K562 (cell line): ENCODE data around the gene STUB1. TPM values are rescaled to one million over a fixed set of nuclear protein-coding genes. Genes with fewer than 3 reads are reported as not detected.

Experiments used
- BHLHE40 ChIP-seq: IDR thresholded peaks from 2 replicates; pipeline ENCODE4 v1.6.1; 2011; ENCODE audit warnings: low read length, improper control_type of control experiment
- CTBP1 ChIP-seq: fragments of 450-650 bp; IDR thresholded peaks from 2 replicates; pipeline ENCODE4 v1.6.1; 2016; ENCODE audit warnings: borderline replicate concordance
- DPF2 ChIP-seq: fragments of 450-650 bp; IDR thresholded peaks from 2 replicates; pipeline ENCODE4 v1.6.1; 2016
- E2F3 ChIP-seq: fragments of 250-450 bp; sonication (Bioruptor Pico); IDR thresholded peaks from 2 replicates; pipeline ENCODE4 v1.4.0; 2020; ENCODE audit warnings: mild to moderate bottlenecking
- ERF ChIP-seq: fragments of 450-650 bp; formaldehyde crosslinking; IDR thresholded peaks from 2 replicates; pipeline ENCODE4 v1.4.0; 2020; ENCODE audit warnings: mild to moderate bottlenecking, mixed read lengths
- FOXM1 ChIP-seq, 2 experiments: fragments of 450-650 bp in 1 of 2; sonication (generic) in 1 of 2; formaldehyde crosslinking in 1 of 2; IDR thresholded peaks; 2 replicates each; pipeline versions ENCODE4 v1.6.1 to v1.9.0; 2017 to 2022; ENCODE audit warnings: low read depth in 2 of 2, mild to moderate bottlenecking in 2 of 2, missing genetic modification reagents in 1 of 2, moderate library complexity in 1 of 2
- FOXP1 ChIP-seq: sonication (generic); formaldehyde crosslinking; IDR thresholded peaks from 2 replicates; pipeline ENCODE4 v1.8.0; 2022; ENCODE audit warnings: mild to moderate bottlenecking, missing genetic modification reagents
- RBFOX2 ChIP-seq: fragments of 200-400 bp; formaldehyde crosslinking; IDR thresholded peaks from 2 replicates; pipeline ENCODE4 v1.6.1; 2017; ENCODE audit warnings: low read depth, mild to moderate bottlenecking, low read length, moderate library complexity
- SIN3A ChIP-seq, 2 experiments: fragments of 150-350 bp in 1 of 2; IDR thresholded peaks; 2 replicates each; pipeline ENCODE4 v1.6.1; 2011 to 2016; ENCODE audit warnings: borderline replicate concordance in 2 of 2, low read depth in 2 of 2, low read length in 2 of 2, mild to moderate bottlenecking in 2 of 2, moderate library complexity in 2 of 2; ENCODE audit not compliant: control insufficient read depth in 1 of 2
- SRSF7 ChIP-seq: fragments of 200-400 bp; formaldehyde crosslinking; optimal IDR thresholded peaks from 2 replicates; pipeline ENCODE3; 2017; ENCODE audit warnings: mild to moderate bottlenecking, low read depth, low read length
- ZFX ChIP-seq: sonication (generic); formaldehyde crosslinking; IDR thresholded peaks from 2 replicates; pipeline ENCODE4 v1.8.0; 2022; ENCODE audit warnings: mild to moderate bottlenecking, missing genetic modification reagents, moderate library complexity
- polyA plus RNA-seq, 8 experiments: library from polyadenylated mRNA; depleted of rRNA in 4 of 8; stranded (reverse) in 5 of 8; unstranded in 3 of 8; fragments of >200 nt; fragmentation: Nextera tagmentation in 2 of 8; fragmentation: Illumina TruSeq in 1 of 8; extraction: Ambion mirVana in 2 of 8; extraction: Trizol in 1 of 8; gene quantifications; 2 replicates each; pipeline versions ENCODE4 v1.2.1 to v1.2.3, GENCODE V29; 2011 to 2014; ENCODE audit warnings: inconsistent platforms in 1 of 8, missing spikeins in 1 of 8
- total RNA-seq, 7 experiments: library from RNA; depleted of rRNA in 6 of 7; stranded (reverse); fragments of >200 nt in 6 of 7; fragmentation: Illumina TruSeq in 2 of 7; extraction: Trizol in 2 of 7; gene quantifications; 2 replicates each; pipeline versions ENCODE4 v1.2.1 to v1.2.3, GENCODE V29; 2011 to 2021; ENCODE audit warnings: low replicate concordance in 1 of 7
- TF ChIP-seq, protein P1 (sequence below), 2 experiments: IDR thresholded peaks; 2 replicates each; pipeline ENCODE4 v1.6.1; 2012; ENCODE audit warnings: improper control_type of control experiment in 2 of 2, low read depth in 2 of 2, low read length in 2 of 2, borderline replicate concordance in 1 of 2
- TF ChIP-seq, protein P2 (sequence below): fragments of 250-450 bp; sonication (Bioruptor Pico); IDR thresholded peaks from 2 replicates; pipeline ENCODE4 v1.8.0; 2021; ENCODE audit warnings: moderate library complexity, mild to moderate bottlenecking, inconsistent platforms
- TF ChIP-seq, protein P3 (sequence below), 2 experiments: IDR thresholded peaks; 2 replicates each; pipeline ENCODE4 v1.6.1; 2011; ENCODE audit warnings: borderline replicate concordance in 1 of 2, control low read depth in 1 of 2, low read depth in 1 of 2, low read length in 1 of 2, mild to moderate bottlenecking in 1 of 2, mixed read lengths in 1 of 2, moderate library complexity in 1 of 2; ENCODE audit not compliant: insufficient read depth in 1 of 2, insufficient read length in 1 of 2, poor library complexity in 1 of 2, severe bottlenecking in 1 of 2; ENCODE audit errors: extremely low read depth in 1 of 2
- TF ChIP-seq, protein P4 (sequence below): sonication (generic); formaldehyde crosslinking; IDR thresholded peaks from 2 replicates; pipeline ENCODE4 v1.9.0; 2022; ENCODE audit warnings: mild to moderate bottlenecking, missing genetic modification reagents
- TF ChIP-seq, protein P5 (sequence below): sonication (generic); formaldehyde crosslinking; IDR thresholded peaks from 2 replicates; pipeline ENCODE4 v1.8.0; 2022; ENCODE audit warnings: missing genetic modification reagents, mild to moderate bottlenecking, moderate library complexity, borderline replicate concordance
- TF ChIP-seq, protein P6 (sequence below): fragments of 200-800 bp; sonication (Bioruptor generic); IDR thresholded peaks from 2 replicates; pipeline ENCODE4 v1.6.1; 2017; ENCODE audit warnings: missing genetic modification characterization, missing compliant biosample characterization

The STUB1 gene
- total and polyA plus RNA-seq, 9 of the 15 experiments (the other 6 are each of a cell fraction or from before 2014, with no cell fraction given), result 10.6 to 251 (median 152) TPM

DNA sequence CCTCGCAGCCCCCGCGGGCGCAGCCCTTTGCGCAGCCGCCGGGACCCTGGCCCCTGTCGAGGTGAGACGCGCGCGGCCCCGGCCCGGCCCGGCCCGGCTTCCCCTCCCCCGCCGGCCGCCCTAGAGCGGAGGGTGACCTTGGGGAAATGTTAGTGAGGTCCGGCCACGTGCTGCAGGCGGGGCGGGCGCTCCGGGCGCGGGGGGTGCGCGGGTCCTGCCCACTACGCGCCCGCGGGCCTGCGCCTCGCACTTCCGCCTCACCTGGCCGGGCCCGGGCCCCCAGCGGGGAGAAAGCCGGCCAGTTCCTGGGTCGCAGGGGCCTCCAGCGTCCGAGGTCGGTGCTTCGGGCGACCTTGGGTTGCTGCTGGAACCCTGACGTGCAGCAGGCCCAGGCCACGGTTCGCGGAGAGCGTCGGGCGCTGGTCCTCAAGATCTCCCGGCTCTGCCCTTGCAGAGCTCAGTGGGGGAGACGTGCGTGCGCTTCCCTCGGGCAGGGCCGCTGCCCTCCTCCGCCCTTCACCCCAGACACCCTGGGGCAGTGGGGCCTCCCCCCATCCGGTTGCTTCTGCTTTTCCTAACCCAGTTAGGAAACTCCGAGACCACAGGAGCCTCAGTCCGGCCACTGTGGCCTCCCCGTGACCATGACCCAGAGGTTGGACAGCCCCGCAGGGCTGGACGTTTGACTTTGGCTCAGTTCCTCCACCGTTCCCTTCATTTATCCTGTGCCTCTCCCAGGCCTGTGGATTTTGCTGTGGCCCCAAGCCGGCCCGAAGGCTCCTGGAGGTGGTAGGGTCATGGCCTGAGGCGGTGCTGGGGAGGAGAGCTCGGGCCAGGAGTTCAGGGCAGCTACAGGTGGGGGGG, 37.8 kb upstream of the STUB1 start (continued):
- TF ChIP-seq, protein P1, sequence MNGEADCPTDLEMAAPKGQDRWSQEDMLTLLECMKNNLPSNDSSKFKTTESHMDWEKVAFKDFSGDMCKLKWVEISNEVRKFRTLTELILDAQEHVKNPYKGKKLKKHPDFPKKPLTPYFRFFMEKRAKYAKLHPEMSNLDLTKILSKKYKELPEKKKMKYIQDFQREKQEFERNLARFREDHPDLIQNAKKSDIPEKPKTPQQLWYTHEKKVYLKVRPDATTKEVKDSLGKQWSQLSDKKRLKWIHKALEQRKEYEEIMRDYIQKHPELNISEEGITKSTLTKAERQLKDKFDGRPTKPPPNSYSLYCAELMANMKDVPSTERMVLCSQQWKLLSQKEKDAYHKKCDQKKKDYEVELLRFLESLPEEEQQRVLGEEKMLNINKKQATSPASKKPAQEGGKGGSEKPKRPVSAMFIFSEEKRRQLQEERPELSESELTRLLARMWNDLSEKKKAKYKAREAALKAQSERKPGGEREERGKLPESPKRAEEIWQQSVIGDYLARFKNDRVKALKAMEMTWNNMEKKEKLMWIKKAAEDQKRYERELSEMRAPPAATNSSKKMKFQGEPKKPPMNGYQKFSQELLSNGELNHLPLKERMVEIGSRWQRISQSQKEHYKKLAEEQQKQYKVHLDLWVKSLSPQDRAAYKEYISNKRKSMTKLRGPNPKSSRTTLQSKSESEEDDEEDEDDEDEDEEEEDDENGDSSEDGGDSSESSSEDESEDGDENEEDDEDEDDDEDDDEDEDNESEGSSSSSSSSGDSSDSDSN (IDR thresholded peaks at IDR 0.05; ENCODE audit: borderline replicate concordance in 1 of 2, low read depth in 2 of 2, low read length in 2 of 2), result peak in 1 of 2 experiments; percentile 38; a peak in 1 of 4 replicates
- no peak for TF ChIP-seq ERF (CRISPR knock-in tag)
- peak; percentile 10 for TF ChIP-seq RBFOX2
- TF ChIP-seq, protein P2, sequence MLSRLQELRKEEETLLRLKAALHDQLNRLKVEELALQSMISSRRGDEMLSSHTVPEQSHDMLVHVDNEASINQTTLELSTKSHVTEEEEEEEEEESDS (CRISPR knock-in tag), result no peak
- TF ChIP-seq, protein P3, sequence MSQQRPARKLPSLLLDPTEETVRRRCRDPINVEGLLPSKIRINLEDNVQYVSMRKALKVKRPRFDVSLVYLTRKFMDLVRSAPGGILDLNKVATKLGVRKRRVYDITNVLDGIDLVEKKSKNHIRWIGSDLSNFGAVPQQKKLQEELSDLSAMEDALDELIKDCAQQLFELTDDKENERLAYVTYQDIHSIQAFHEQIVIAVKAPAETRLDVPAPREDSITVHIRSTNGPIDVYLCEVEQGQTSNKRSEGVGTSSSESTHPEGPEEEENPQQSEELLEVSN (IDR thresholded peaks at IDR 0.05; ENCODE audit: borderline replicate concordance in 1 of 2, extremely low read depth in 1 of 2, insufficient read depth in 1 of 2, insufficient read length in 1 of 2, low read depth in 1 of 2, low read length in 1 of 2, poor library complexity in 1 of 2, severe bottlenecking in 1 of 2), result peak; percentile 80 to 82
- no peak for TF ChIP-seq FOXM1 (IDR thresholded peaks at IDR 0.05; ENCODE audit: low read depth)
- peak; percentile 74; the same call in 1 of the 2 replicates for TF ChIP-seq FOXM1 (CRISPR knock-in tag; IDR thresholded peaks at IDR 0.05; ENCODE audit: low read depth)
- TF ChIP-seq SIN3A (IDR thresholded peaks at IDR 0.05; ENCODE audit: borderline replicate concordance in 2 of 2, control insufficient read depth in 1 of 2, low read depth in 2 of 2, low read length in 2 of 2), result peak; percentile 17 to 50; a peak in 2 of 4 replicates
- 0 out of 2 replicates have a peak, but pooled peaks have one; percentile 59 for TF ChIP-seq E2F3
- TF ChIP-seq, protein P4, sequence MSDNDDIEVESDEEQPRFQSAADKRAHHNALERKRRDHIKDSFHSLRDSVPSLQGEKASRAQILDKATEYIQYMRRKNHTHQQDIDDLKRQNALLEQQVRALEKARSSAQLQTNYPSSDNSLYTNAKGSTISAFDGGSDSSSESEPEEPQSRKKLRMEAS (CRISPR knock-in tag), result peak; percentile 33; the same call in 1 of the 2 replicates
- peak; percentile 77 for TF ChIP-seq ZFX
- 0 out of 2 replicates have a peak, but pooled peaks have one; percentile 23 for TF ChIP-seq BHLHE40
- TF ChIP-seq CTBP1, result peak; percentile 44; the same call in 1 of the 2 replicates
- TF ChIP-seq, protein P5, sequence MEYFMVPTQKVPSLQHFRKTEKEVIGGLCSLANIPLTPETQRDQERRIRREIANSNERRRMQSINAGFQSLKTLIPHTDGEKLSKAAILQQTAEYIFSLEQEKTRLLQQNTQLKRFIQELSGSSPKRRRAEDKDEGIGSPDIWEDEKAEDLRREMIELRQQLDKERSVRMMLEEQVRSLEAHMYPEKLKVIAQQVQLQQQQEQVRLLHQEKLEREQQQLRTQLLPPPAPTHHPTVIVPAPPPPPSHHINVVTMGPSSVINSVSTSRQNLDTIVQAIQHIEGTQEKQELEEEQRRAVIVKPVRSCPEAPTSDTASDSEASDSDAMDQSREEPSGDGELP (CRISPR knock-in tag), result peak; percentile 43; the same call in 1 of the 2 replicates
- TF ChIP-seq, protein P6, sequence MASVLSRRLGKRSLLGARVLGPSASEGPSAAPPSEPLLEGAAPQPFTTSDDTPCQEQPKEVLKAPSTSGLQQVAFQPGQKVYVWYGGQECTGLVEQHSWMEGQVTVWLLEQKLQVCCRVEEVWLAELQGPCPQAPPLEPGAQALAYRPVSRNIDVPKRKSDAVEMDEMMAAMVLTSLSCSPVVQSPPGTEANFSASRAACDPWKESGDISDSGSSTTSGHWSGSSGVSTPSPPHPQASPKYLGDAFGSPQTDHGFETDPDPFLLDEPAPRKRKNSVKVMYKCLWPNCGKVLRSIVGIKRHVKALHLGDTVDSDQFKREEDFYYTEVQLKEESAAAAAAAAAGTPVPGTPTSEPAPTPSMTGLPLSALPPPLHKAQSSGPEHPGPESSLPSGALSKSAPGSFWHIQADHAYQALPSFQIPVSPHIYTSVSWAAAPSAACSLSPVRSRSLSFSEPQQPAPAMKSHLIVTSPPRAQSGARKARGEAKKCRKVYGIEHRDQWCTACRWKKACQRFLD (CRISPR knock-in tag), result peak; percentile 59; the same call in 1 of the 2 replicates
- TF ChIP-seq FOXP1, result 0 out of 2 replicates have a peak, but pooled peaks have one; percentile 23
- no peak for TF ChIP-seq DPF2
- TF ChIP-seq SRSF7, result no peak
